H1 (cell line): ENCODE data around the gene STK32C. TPM values are rescaled to one million over a fixed set of nuclear protein-coding genes. Genes with fewer than 3 reads are reported as not detected.

Source experiments
- CTCF ChIA-PET: fragments of 300-600 bp; sonication (Branson Sonifier 250); formaldehyde crosslinking; loops from one replicate; lab custom pipeline; 2021; ENCODE audit not compliant: partially characterized antibody; lab: Charles Lee
- POLR2A ChIA-PET: fragments of 300-600 bp; sonication (Branson Sonifier 250); formaldehyde crosslinking; loops from one replicate; lab custom pipeline; 2021; ENCODE audit warnings: inconsistent platforms; ENCODE audit not compliant: partially characterized antibody; lab: Charles Lee
- DNase-seq, 2 experiments: peaks; one replicate each; pipeline versions ENCODE4 v3.0.0 to v3.0.0-alpha.2; 2010 to 2022; ENCODE audit warnings: low spot score in 2 of 2, low read depth in 1 of 2, mixed read lengths in 1 of 2
- FAIRE-seq: peaks from 2 replicates; lab custom pipeline; 2011; peaks lifted over from hg19 to GRCh38; lab: Jason Lieb, UNC
- H2AFZ ChIP-seq: 2 replicates; pipeline ENCODE4 v1.8.1; 2012; ENCODE audit warnings: low read length, inconsistent platforms
- H2AK5ac ChIP-seq: 2 replicates; pipeline ENCODE4 v1.6.1; 2013; ENCODE audit warnings: low read depth, low read length
- H2BK120ac ChIP-seq: replicated peaks from 2 replicates; pipeline ENCODE3; 2013; ENCODE audit warnings: low read depth, low read length, inconsistent platforms
- H2BK12ac ChIP-seq: 2 replicates; pipeline ENCODE4 v1.6.1; 2013; ENCODE audit warnings: low read depth, low read length
- H2BK15ac ChIP-seq: 2 replicates; pipeline ENCODE4 v1.6.1; 2013; ENCODE audit warnings: low read length
- H2BK20ac ChIP-seq: 2 replicates; pipeline ENCODE4 v1.6.1; 2013; ENCODE audit warnings: low read length
- H2BK5ac ChIP-seq: 2 replicates; pipeline ENCODE4 v1.6.1; 2013; ENCODE audit warnings: low read depth, low read length
- H3K14ac ChIP-seq: 2 replicates; pipeline ENCODE4 v1.6.1; 2013; ENCODE audit warnings: inconsistent platforms; ENCODE audit not compliant: insufficient read length
- H3K18ac ChIP-seq: 2 replicates; pipeline ENCODE4 v1.6.1; 2013; ENCODE audit warnings: low read length; ENCODE audit errors: extremely low read depth
- H3K23ac ChIP-seq: 2 replicates; pipeline ENCODE4 v1.6.1; 2013; ENCODE audit warnings: inconsistent platforms; ENCODE audit not compliant: insufficient read length
- H3K23me2 ChIP-seq: 2 replicates; pipeline ENCODE4 v1.6.1; 2013; ENCODE audit warnings: low read depth, low read length
- H3K27ac ChIP-seq: 2 replicates; pipeline ENCODE4 v1.6.1; 2011; ENCODE audit warnings: low read depth, low read length, inconsistent platforms
- H3K27me3 ChIP-seq, 4 experiments: replicated peaks in 1 of 4; 1 replicate in 1 of 4; 2 replicates in 3 of 4; pipeline versions ENCODE4 v1.6.1 to v1.8.1; 2011 to 2013; ENCODE audit warnings: low read length in 3 of 4, mild to moderate bottlenecking in 3 of 4, inconsistent platforms in 2 of 4, mixed read lengths in 2 of 4, moderate library complexity in 1 of 4; ENCODE audit not compliant: control insufficient read depth in 3 of 4, insufficient read depth in 3 of 4; ENCODE audit errors: extremely low read depth in 1 of 4
- H3K36me3 ChIP-seq, 4 experiments: 2 replicates each; pipeline versions ENCODE4 v1.6.1 to v1.8.1; 2011 to 2013; ENCODE audit warnings: mild to moderate bottlenecking in 4 of 4, low read length in 3 of 4, moderate library complexity in 2 of 4, control low read depth in 1 of 4, inconsistent platforms in 1 of 4; ENCODE audit not compliant: insufficient read depth in 4 of 4, control insufficient read depth in 2 of 4
- H3K4ac ChIP-seq: replicated peaks from 2 replicates; pipeline ENCODE3; 2013; ENCODE audit warnings: low read length, low read depth, mixed read lengths, inconsistent platforms; ENCODE audit not compliant: insufficient read length
- H3K4me1 ChIP-seq, 4 experiments: replicated peaks in 1 of 4; 1 replicate in 1 of 4; 2 replicates in 3 of 4; pipeline versions ENCODE4 v1.6.1 to v1.8.1; 2011 to 2013; ENCODE audit warnings: low read length in 3 of 4, inconsistent platforms in 2 of 4, mixed read lengths in 1 of 4; ENCODE audit not compliant: insufficient read depth in 4 of 4, control insufficient read depth in 3 of 4
- H3K4me2 ChIP-seq, 2 experiments: 2 replicates each; pipeline versions ENCODE4 v1.6.1 to v1.8.1; 2011 to 2013; ENCODE audit warnings: low read depth in 2 of 2, low read length in 2 of 2, control low read depth in 1 of 2, inconsistent platforms in 1 of 2, mild to moderate bottlenecking in 1 of 2; ENCODE audit not compliant: insufficient read depth in 1 of 2
- H3K4me3 ChIP-seq, 4 experiments: fragments of 200-600, 300-600 bp in 1 of 4; sonication (generic), shearing (Covaris generic), sonication (Bioruptor Twin) in 1 of 4; 2 replicates each; pipeline versions ENCODE4 v1.5.1 to v1.8.1; 2011 to 2016; ENCODE audit warnings: low read length in 4 of 4, low read depth in 3 of 4, control low read depth in 2 of 4, inconsistent platforms in 2 of 4, mild to moderate bottlenecking in 2 of 4, mixed read lengths in 1 of 4, moderate library complexity in 1 of 4; ENCODE audit not compliant: insufficient read depth in 2 of 4; ENCODE audit errors: extremely low read depth in 1 of 4
- H3K56ac ChIP-seq: replicated peaks from 2 replicates; pipeline ENCODE3; 2013; ENCODE audit warnings: low read depth, mild to moderate bottlenecking, mixed read lengths, low read length, inconsistent platforms; ENCODE audit not compliant: insufficient read length
- H3K79me1 ChIP-seq: 2 replicates; pipeline ENCODE4 v1.6.1; 2013; ENCODE audit warnings: low read depth, low read length, control low read depth
- H3K79me2 ChIP-seq, 2 experiments: 2 replicates each; pipeline versions ENCODE4 v1.6.1 to v1.8.1; 2012 to 2013; ENCODE audit warnings: low read length in 2 of 2, mild to moderate bottlenecking in 2 of 2, inconsistent platforms in 1 of 2; ENCODE audit not compliant: insufficient read depth in 2 of 2, control insufficient read depth in 1 of 2
- H3K9ac ChIP-seq, 4 experiments: replicated peaks in 1 of 4; 1 replicate in 1 of 4; 2 replicates in 3 of 4; pipeline versions ENCODE4 v1.6.1 to v1.8.1; 2011 to 2013; ENCODE audit warnings: low read depth in 3 of 4, low read length in 3 of 4, control low read depth in 2 of 4, mild to moderate bottlenecking in 2 of 4, moderate library complexity in 2 of 4, inconsistent platforms in 1 of 4; ENCODE audit errors: extremely low read depth in 1 of 4
- H3K9me3 ChIP-seq, 2 experiments: 2 replicates each; pipeline versions ENCODE4 v1.6.1 to v1.8.1; 2012 to 2013; ENCODE audit warnings: mild to moderate bottlenecking in 2 of 2, moderate library complexity in 2 of 2, control low read depth in 1 of 2, inconsistent platforms in 1 of 2, low read depth in 1 of 2, low read length in 1 of 2, mixed read lengths in 1 of 2; ENCODE audit not compliant: insufficient read depth in 2 of 2
- H4K20me1 ChIP-seq, 2 experiments: replicated peaks in 1 of 2; 2 replicates each; pipeline versions ENCODE3 to v1.8.1; 2011 to 2013; ENCODE audit warnings: inconsistent platforms in 2 of 2, low read length in 2 of 2, mild to moderate bottlenecking in 1 of 2; ENCODE audit not compliant: insufficient read depth in 2 of 2, control insufficient read depth in 1 of 2
- H4K5ac ChIP-seq: 2 replicates; pipeline ENCODE4 v1.6.1; 2013; ENCODE audit warnings: low read length, low read depth, mixed read lengths, inconsistent platforms; ENCODE audit not compliant: insufficient read length
- H4K8ac ChIP-seq: 2 replicates; pipeline ENCODE4 v1.8.0; 2013; ENCODE audit warnings: mild to moderate bottlenecking, moderate library complexity, low read length, inconsistent platforms; ENCODE audit not compliant: insufficient read depth; ENCODE audit errors: extremely low read depth
- H4K91ac ChIP-seq: replicated peaks from 2 replicates; pipeline ENCODE3; 2013; ENCODE audit warnings: low read length, mixed read lengths, inconsistent platforms; ENCODE audit not compliant: insufficient read length
- ASH2L ChIP-seq: fragments of 200-600, 300-600 bp; sonication (generic); IDR thresholded peaks from one replicate; pipeline ENCODE4 v1.7.1; 2017; ENCODE audit warnings: low read length
- CTBP2 ChIP-seq: IDR thresholded peaks from 2 replicates; pipeline ENCODE4 v1.7.0; 2011; ENCODE audit warnings: borderline replicate concordance, mild to moderate bottlenecking, moderate library complexity, mixed read lengths, low read length; ENCODE audit not compliant: insufficient read depth, insufficient read length
- EGR1 ChIP-seq: IDR thresholded peaks from 2 replicates; pipeline ENCODE4 v1.6.1; 2011; ENCODE audit warnings: low read depth, low read length, borderline replicate concordance
- GTF2F1 ChIP-seq: IDR thresholded peaks from 2 replicates; pipeline ENCODE4 v1.6.1; 2012; ENCODE audit warnings: low read depth, low read length, improper control_type of control experiment, borderline replicate concordance
- MAX ChIP-seq: IDR thresholded peaks from 2 replicates; pipeline ENCODE4 v1.6.1; 2012; ENCODE audit warnings: inconsistent platforms
- RNF2 ChIP-seq: fragments of 200-900, 300-1000 bp; sonication (generic); IDR thresholded peaks from 2 replicates; pipeline ENCODE4 v1.7.1; 2016; ENCODE audit warnings: borderline replicate concordance, low read depth, mild to moderate bottlenecking, antibody characterized with exemption, low read length; ENCODE audit not compliant: poor library complexity, severe bottlenecking; ENCODE audit errors: missing control alignments
- SUZ12 ChIP-seq: fragments of 200-600 bp; sonication (generic); IDR thresholded peaks from 2 replicates; pipeline ENCODE4 v1.6.1; 2012; ENCODE audit warnings: mild to moderate bottlenecking, inconsistent platforms, low read length, moderate library complexity, mixed read lengths
- WGBS, 2 experiments: shearing (Covaris generic) in 1 of 2; methylation state at CpG; one replicate each; pipeline versions ENCODE4 v1.1.6 to v1.1.7; 2013 to 2015; ENCODE audit warnings: low lambda C conversion rate in 2 of 2, mixed read lengths in 2 of 2, inconsistent platforms in 1 of 2, low coverage in 1 of 2, missing lambda C conversion rate in 1 of 2; ENCODE audit not compliant: insufficient replicate concordance in 2 of 2, insufficient coverage in 1 of 2, insufficient read length in 1 of 2; ENCODE audit errors: extremely low coverage in 1 of 2, missing lambda C conversion rate in 1 of 2; 5-methylcytosine and 5-hydroxymethylcytosine counted together
- polyA plus RNA-seq, 7 experiments: library from polyadenylated mRNA; depleted of rRNA in 3 of 7; stranded (reverse) in 5 of 7; unstranded in 2 of 7; fragments of >200 nt in 5 of 7; fragments of 200-250 nt in 2 of 7; gene quantifications; 1 replicate in 5 of 7; 2 replicates in 1 of 7; 4 replicates in 1 of 7; pipeline versions ENCODE4 v1.2.1 to v1.2.3, GENCODE V29; 2011 to 2013; ENCODE audit warnings: missing spikeins in 2 of 7, mixed read lengths in 2 of 7
- total RNA-seq: library from RNA; stranded (reverse); fragmentation: NEBNext Ultra II Directional; extraction: Animal tissue kit (Norgen Biotek cat#: 25700); gene quantifications from 2 replicates; pipeline ENCODE4 v1.2.1, GENCODE V29; 2021

Gene STK32C
- total and polyA plus RNA-seq, 2 of the 8 experiments (the other 6 are each of a cell fraction or from before 2014, with no cell fraction given), result 10.6 to 15.6 TPM

DNA sequence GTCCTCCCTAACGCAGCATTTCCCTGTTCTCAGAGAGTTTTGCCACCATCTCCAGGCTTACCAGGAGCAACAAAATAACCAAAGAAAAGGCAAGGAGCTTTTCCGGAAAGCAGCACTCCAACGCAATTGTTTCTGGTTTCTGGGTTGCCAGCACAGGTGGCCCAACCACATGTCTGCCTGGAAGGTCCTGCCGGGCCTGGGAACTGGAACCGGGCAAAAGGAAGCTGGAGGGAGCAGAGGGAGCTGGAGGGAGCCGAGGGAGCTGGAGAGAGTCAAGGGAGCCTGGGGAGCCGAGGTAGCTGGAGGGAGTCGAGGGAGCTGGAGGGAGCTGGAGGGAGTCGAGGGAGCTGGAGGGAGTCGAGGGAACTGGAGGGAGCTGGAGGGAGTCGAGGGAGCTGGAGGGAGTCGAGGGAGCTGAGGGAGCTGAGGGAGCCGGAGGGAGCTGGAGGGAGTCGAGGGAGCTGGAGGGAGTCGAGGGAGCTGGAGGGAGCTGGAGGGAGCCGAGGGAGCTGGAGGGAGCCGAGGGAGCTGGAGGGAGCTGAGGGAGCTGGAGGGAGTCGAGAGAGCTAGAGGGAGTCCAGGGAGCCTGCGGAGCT, 54.6 kb downstream of the STK32C start:
- no peak overlapping the region for H3K56ac ChIP-seq
- no peak overlapping the region for H3K14ac ChIP-seq
- H2BK20ac ChIP-seq, result no peak overlapping the region
- no peak overlapping the region for H2BK12ac ChIP-seq
- H4K8ac ChIP-seq, result peak overlapping the region; percentile 62
- no peak overlapping the region for H2BK5ac ChIP-seq
- H2AK5ac ChIP-seq, result no peak overlapping the region
- CTCF ChIA-PET, result interaction anchor here (0.7 to 1.6 kb wide), 13 partner anchors 10 to 1000 kb away, joined by 3 to 6 read pairs (median 3); no protein-coding TSS in a partner anchor
- FAIRE-seq (no peak), DNase-seq (no peak)
- no peak overlapping the region for H4K91ac ChIP-seq
- no peak overlapping the region for H3K4ac ChIP-seq
- peaks cover 0 to 1% of the 10 kb centered on the region in 2 experiments for H4K20me1 ChIP-seq
- no peak overlapping the region for H2BK120ac ChIP-seq
- H2AFZ ChIP-seq, result no peak overlapping the region
- H3K79me1 ChIP-seq, result no peaks in the 10 kb centered on the region
- H3K4me3 ChIP-seq, result no peak overlapping the region
- H3K4me1 ChIP-seq, result peaks cover 0 to 11% (median 6%) of the 10 kb centered on the region in 4 experiments; a peak in 4 of 7 replicates
- H3K36me3 ChIP-seq, result no peaks in the 10 kb centered on the region
- POLR2A ChIA-PET, result interaction anchor here (1.1 kb wide), 1 partner anchor 22 kb away, joined by 3 read pairs; no protein-coding TSS in a partner anchor
- H3K79me2 ChIP-seq, result no peaks in the 10 kb centered on the region
- no peak overlapping the region for H3K9ac ChIP-seq
- no peak overlapping the region for H4K5ac ChIP-seq
- no peak overlapping the region for H3K23ac ChIP-seq
- WGBS, 2 experiments, result 70% methylated on average over 9 of the region's 19 CpGs; no CpG with 5 or more reads in 1 of the 2 experiments
- peaks cover 2% of the 10 kb centered on the region; the same call in 1 of the 2 replicates for H3K23me2 ChIP-seq
- H3K27me3 ChIP-seq, result no peaks in the 10 kb centered on the region; a peak in 1 of 7 replicates
- peak overlapping the region; percentile 4; the same call in 1 of the 2 replicates for H3K18ac ChIP-seq
- H3K4me2 ChIP-seq, result peak overlapping the region; percentile 31; a peak in 3 of 4 replicates
- no peak overlapping the region for H3K27ac ChIP-seq
- H2BK15ac ChIP-seq, result peak overlapping the region; percentile 18; the same call in 1 of the 2 replicates
- no peaks in the 10 kb centered on the region for H3K9me3 ChIP-seq
- TF ChIP-seq ASH2L (peak; percentile 30), MAX (peak; percentile 24; the same call in 1 of the 2 replicates), GTF2F1 (no peak), CTBP2 (peak; percentile 95), EGR1 (peak; percentile 74; the same call in 1 of the 2 replicates), SUZ12 (peak; percentile 43; the same call in 1 of the 2 replicates), RNF2 (no peak)
- TF ChIP-seq, all 59 proteins: peak for 5
